A549 (cell line): ENCODE data around the gene PLEKHG4B. TPM values are rescaled to one million over a fixed set of nuclear protein-coding genes. Genes with fewer than 3 reads are reported as not detected.

ENCODE experiments used
- ATAC-seq, 2 experiments: fragments of 200-7000 bp in 1 of 2; fragments of >200 bp in 1 of 2; cut with Nextera tagmentation in 1 of 2; cut with Tn5 transposase in 1 of 2; 3 replicates each; pipeline versions ENCODE4 v1.8.0 to v1.9.1; 2018 to 2020; ENCODE audit warnings: mild to moderate bottlenecking in 1 of 2, moderate library complexity in 1 of 2
- CTCF ChIA-PET: fragments of 300-600 bp; sonication (Branson Sonifier 250); formaldehyde crosslinking; extraction: SDS; loops from one replicate; lab custom pipeline; 2021; ENCODE audit warnings: antibody characterized with exemption, inconsistent platforms; lab: Yijun Ruan, JAX
- POLR2A ChIA-PET: fragments of 350-600 bp; formaldehyde crosslinking; extraction: SDS; loops from one replicate; lab custom pipeline; 2021; ENCODE audit warnings: antibody characterized with exemption, inconsistent platforms; lab: Yijun Ruan, JAX
- DNase-seq, 2 experiments: peaks; one replicate each; pipeline versions ENCODE4 v3.0.0 to v3.0.0-alpha.2; 2011 to 2016; ENCODE audit warnings: low read depth in 1 of 2, low spot score in 1 of 2
- FAIRE-seq: peaks from 2 replicates; lab custom pipeline; 2011; peaks lifted over from hg19 to GRCh38; lab: Jason Lieb, UNC
- H3K27ac ChIP-seq, 2 experiments: fragments of >200 bp; sonication (Bioruptor Twin); formaldehyde crosslinking; 3 replicates each; pipeline ENCODE4 v1.5.1; 2016 to 2017
- H3K4me1 ChIP-seq: fragments of >200 bp; sonication (Bioruptor Twin); formaldehyde crosslinking; 3 replicates; pipeline ENCODE4 v1.6.1; 2016
- H3K4me2 ChIP-seq: fragments of >200 bp; sonication (Bioruptor Twin); formaldehyde crosslinking; 3 replicates; pipeline ENCODE4 v1.6.1; 2016
- H3K4me3 ChIP-seq: fragments of >200 bp; sonication (Bioruptor Twin); formaldehyde crosslinking; 3 replicates; pipeline ENCODE4 v1.5.1; 2016
- H3K9me3 ChIP-seq: fragments of >200 bp; sonication (Bioruptor Twin); formaldehyde crosslinking; 3 replicates; pipeline ENCODE4 v1.6.1; 2016
- CBX2 ChIP-seq: fragments of 200-600 bp; sonication (generic); IDR thresholded peaks from 2 replicates; pipeline ENCODE4 v1.6.1; 2016; ENCODE audit warnings: low read depth, mild to moderate bottlenecking, borderline replicate concordance
- CBX8 ChIP-seq: fragments of 200-600 bp; sonication (generic); IDR thresholded peaks from 2 replicates; pipeline ENCODE4 v1.6.1; 2016
- E2F6 ChIP-seq: IDR thresholded peaks from 2 replicates; pipeline ENCODE4 v1.6.1; 2012; ENCODE audit warnings: low read depth, borderline replicate concordance
- EHF ChIP-seq: fragments of 250-450 bp; sonication (Bioruptor Pico); IDR thresholded peaks from 2 replicates; pipeline ENCODE4 v1.5.0; 2020; ENCODE audit warnings: mild to moderate bottlenecking
- ESRRA ChIP-seq: fragments of 150-350 bp; IDR thresholded peaks from 2 replicates; pipeline ENCODE4 v1.6.1; 2014; ENCODE audit warnings: mild to moderate bottlenecking, low read length, borderline replicate concordance
- FOSB ChIP-seq: fragments of 250-450 bp; sonication (Bioruptor Pico); IDR thresholded peaks from 2 replicates; pipeline ENCODE4 v1.5.0; 2020; ENCODE audit warnings: mild to moderate bottlenecking, moderate library complexity
- GATA3 ChIP-seq: IDR thresholded peaks from 2 replicates; pipeline ENCODE4 v1.6.1; 2012; ENCODE audit warnings: borderline replicate concordance
- HOXB5 ChIP-seq: fragments of 250-450 bp; sonication (Bioruptor Pico); IDR thresholded peaks from 2 replicates; pipeline ENCODE4 v1.5.0; 2020; ENCODE audit warnings: mild to moderate bottlenecking, moderate library complexity
- KDM1A ChIP-seq: fragments of 200-600 bp; sonication (generic); IDR thresholded peaks from 2 replicates; pipeline ENCODE4 v1.6.1; 2016; ENCODE audit warnings: low read depth, mild to moderate bottlenecking
- KDM5A ChIP-seq: fragments of 200-600 bp; sonication (generic); IDR thresholded peaks from 2 replicates; pipeline ENCODE4 v1.6.1; 2016; ENCODE audit warnings: antibody characterized with exemption, mild to moderate bottlenecking
- MAFK ChIP-seq: fragments of 450-650 bp; IDR thresholded peaks from 2 replicates; pipeline ENCODE4 v1.6.1; 2014; ENCODE audit not compliant: partially characterized antibody
- NFE2L2 ChIP-seq: fragments of 150-350 bp; conservative IDR thresholded peaks from 2 replicates; pipeline ENCODE4 v1.6.1; 2014; ENCODE audit warnings: low read length
- NR3C1 ChIP-seq: fragments of >200 bp; sonication (Bioruptor Twin); formaldehyde crosslinking; IDR thresholded peaks from 3 replicates; pipeline ENCODE4 v1.6.1; 2017
- PBX3 ChIP-seq: IDR thresholded peaks from 2 replicates; pipeline ENCODE4 v1.6.1; 2012
- PHF8 ChIP-seq: fragments of 200-600 bp; sonication (generic); IDR thresholded peaks from 2 replicates; pipeline ENCODE4 v1.6.1; 2016; ENCODE audit warnings: low read depth, mild to moderate bottlenecking, antibody characterized with exemption, moderate library complexity, borderline replicate concordance
- RARB ChIP-seq: fragments of 250-450 bp; sonication (Bioruptor Pico); IDR thresholded peaks from 2 replicates; pipeline ENCODE4 v1.8.0; 2021; ENCODE audit warnings: mild to moderate bottlenecking, moderate library complexity
- RCOR1 ChIP-seq: fragments of 150-350 bp; IDR thresholded peaks from 2 replicates; pipeline ENCODE4 v1.6.1; 2014; ENCODE audit warnings: antibody characterized with exemption, low read length, low read depth
- SMC3 ChIP-seq: fragments of >200 bp; sonication (Bioruptor Twin); formaldehyde crosslinking; IDR thresholded peaks from 3 replicates; pipeline ENCODE4 v1.6.1; 2018; ENCODE audit warnings: inconsistent platforms
- TP53 ChIP-seq: fragments of 250-450 bp; sonication (Bioruptor Pico); IDR thresholded peaks from 2 replicates; pipeline ENCODE4 v1.5.0; 2021; ENCODE audit warnings: mild to moderate bottlenecking, moderate library complexity
- ZC3H11A ChIP-seq: fragments of 450-650 bp; IDR thresholded peaks from 2 replicates; pipeline ENCODE4 v1.6.1; 2014; ENCODE audit warnings: antibody characterized with exemption, mild to moderate bottlenecking
- ZFP36 ChIP-seq: fragments of 450-650 bp; IDR thresholded peaks from 2 replicates; pipeline ENCODE4 v1.6.1; 2014; ENCODE audit warnings: borderline replicate concordance; ENCODE audit not compliant: partially characterized antibody
- ZSCAN20 ChIP-seq: fragments of 250-450 bp; sonication (Bioruptor Pico); IDR thresholded peaks from 2 replicates; pipeline ENCODE4 v1.8.0; 2022; ENCODE audit warnings: mild to moderate bottlenecking, moderate library complexity
- WGBS: methylation state at CpG from one replicate; pipeline ENCODE4 v1.1.6; 2017; ENCODE audit errors: missing lambda C conversion rate; 5-methylcytosine and 5-hydroxymethylcytosine counted together
- polyA plus RNA-seq, 4 experiments: library from polyadenylated mRNA; depleted of rRNA in 3 of 4; stranded (reverse); fragments of >200 nt; fragmentation: RNase III in 1 of 4; extraction: RNeasy Plus Mini Kit Qiagen cat#74134 plus additional on column Dnase treatment in 1 of 4; gene quantifications; 2 replicates in 3 of 4; 3 replicates in 1 of 4; pipeline ENCODE4 v1.2.3, GENCODE V29; 2011 to 2017
- TF ChIP-seq, protein P1 (sequence below): fragments of 200-600 bp; sonication (generic); IDR thresholded peaks from 2 replicates; pipeline ENCODE4 v1.6.1; 2016; ENCODE audit warnings: antibody characterized with exemption, mild to moderate bottlenecking, moderate library complexity
- TF ChIP-seq, protein P2 (sequence below): fragments of 450-650 bp; IDR thresholded peaks from 2 replicates; pipeline ENCODE4 v1.6.1; 2014; ENCODE audit warnings: antibody characterized with exemption
- TF ChIP-seq, protein P3 (sequence below): IDR thresholded peaks from 2 replicates; pipeline ENCODE4 v1.6.1; 2012
- TF ChIP-seq, protein P4 (sequence below): fragments of >200 bp; sonication (Bioruptor Twin); formaldehyde crosslinking; IDR thresholded peaks from 3 replicates; pipeline ENCODE4 v1.5.1; 2016

The PLEKHG4B gene
- polyA plus RNA-seq, 2 of the 4 experiments (the other 2 are of a cell fraction) = 0.57 to 0.59 TPM

- 74% methylated on average over 26 of the region's 37 CpGs for WGBS
Measured at GRCh38 chr5:170971-171800, 79.2 kb downstream of the PLEKHG4B start.

DNA sequence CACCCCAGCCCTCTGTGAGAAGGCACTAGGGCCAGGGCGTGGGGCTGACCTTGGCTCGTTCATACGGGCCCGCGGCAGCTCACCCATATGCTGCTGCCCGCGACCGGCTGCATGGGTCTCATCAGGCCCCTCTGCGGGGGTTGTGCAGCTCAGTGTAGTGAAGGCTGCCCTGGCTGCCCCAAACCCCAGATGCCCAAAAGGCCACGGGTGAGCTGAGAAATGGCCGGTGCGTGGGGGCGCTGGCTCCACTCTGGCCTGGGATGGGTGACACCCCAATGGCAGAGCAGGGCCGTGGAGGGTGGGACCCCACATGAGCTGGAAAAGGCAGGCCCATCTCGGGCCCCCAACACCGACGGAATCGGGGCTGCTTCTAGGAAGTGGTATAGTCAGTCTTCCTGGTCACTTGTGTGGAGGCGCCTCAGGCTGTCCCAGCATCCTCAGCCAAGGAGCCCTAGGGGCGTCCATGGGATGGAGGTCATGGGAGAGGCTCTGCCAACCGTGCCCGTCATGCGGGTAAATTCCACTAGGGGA, 79.9 kb downstream of the PLEKHG4B start:
- Histone ChIP-seq H3K9me3 (no peaks in the 10 kb centered on the region), H3K4me2 (no peak overlapping the region), H3K27ac (no peak overlapping the region), H3K4me1 (no peaks in the 10 kb centered on the region), H3K4me3 (no peak overlapping the region)
- ChIA-PET CTCF (interaction anchor here (1.2 to 1.4 kb wide), 3 partner anchors 9 to 42 kb away, joined by 3 to 4 read pairs (median 3); no protein-coding TSS in a partner anchor), POLR2A (no interaction called here)
- DNase-seq (no peak), FAIRE-seq (no peak), ATAC-seq (no peak; a peak in 1 of 6 replicates)
- no peak for TF ChIP-seq PHF8
- TF ChIP-seq, protein P1, sequence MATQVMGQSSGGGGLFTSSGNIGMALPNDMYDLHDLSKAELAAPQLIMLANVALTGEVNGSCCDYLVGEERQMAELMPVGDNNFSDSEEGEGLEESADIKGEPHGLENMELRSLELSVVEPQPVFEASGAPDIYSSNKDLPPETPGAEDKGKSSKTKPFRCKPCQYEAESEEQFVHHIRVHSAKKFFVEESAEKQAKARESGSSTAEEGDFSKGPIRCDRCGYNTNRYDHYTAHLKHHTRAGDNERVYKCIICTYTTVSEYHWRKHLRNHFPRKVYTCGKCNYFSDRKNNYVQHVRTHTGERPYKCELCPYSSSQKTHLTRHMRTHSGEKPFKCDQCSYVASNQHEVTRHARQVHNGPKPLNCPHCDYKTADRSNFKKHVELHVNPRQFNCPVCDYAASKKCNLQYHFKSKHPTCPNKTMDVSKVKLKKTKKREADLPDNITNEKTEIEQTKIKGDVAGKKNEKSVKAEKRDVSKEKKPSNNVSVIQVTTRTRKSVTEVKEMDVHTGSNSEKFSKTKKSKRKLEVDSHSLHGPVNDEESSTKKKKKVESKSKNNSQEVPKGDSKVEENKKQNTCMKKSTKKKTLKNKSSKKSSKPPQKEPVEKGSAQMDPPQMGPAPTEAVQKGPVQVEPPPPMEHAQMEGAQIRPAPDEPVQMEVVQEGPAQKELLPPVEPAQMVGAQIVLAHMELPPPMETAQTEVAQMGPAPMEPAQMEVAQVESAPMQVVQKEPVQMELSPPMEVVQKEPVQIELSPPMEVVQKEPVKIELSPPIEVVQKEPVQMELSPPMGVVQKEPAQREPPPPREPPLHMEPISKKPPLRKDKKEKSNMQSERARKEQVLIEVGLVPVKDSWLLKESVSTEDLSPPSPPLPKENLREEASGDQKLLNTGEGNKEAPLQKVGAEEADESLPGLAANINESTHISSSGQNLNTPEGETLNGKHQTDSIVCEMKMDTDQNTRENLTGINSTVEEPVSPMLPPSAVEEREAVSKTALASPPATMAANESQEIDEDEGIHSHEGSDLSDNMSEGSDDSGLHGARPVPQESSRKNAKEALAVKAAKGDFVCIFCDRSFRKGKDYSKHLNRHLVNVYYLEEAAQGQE = no peak
- no peak for TF ChIP-seq HOXB5
- TF ChIP-seq, protein P2, sequence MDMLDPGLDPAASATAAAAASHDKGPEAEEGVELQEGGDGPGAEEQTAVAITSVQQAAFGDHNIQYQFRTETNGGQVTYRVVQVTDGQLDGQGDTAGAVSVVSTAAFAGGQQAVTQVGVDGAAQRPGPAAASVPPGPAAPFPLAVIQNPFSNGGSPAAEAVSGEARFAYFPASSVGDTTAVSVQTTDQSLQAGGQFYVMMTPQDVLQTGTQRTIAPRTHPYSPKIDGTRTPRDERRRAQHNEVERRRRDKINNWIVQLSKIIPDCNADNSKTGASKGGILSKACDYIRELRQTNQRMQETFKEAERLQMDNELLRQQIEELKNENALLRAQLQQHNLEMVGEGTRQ = no peak
- no peak for TF ChIP-seq MAFK
- TF ChIP-seq, protein P3, sequence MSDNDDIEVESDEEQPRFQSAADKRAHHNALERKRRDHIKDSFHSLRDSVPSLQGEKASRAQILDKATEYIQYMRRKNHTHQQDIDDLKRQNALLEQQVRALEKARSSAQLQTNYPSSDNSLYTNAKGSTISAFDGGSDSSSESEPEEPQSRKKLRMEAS = no peak
- no peak for TF ChIP-seq KDM1A
- no peak for TF ChIP-seq CBX8
- no peak for TF ChIP-seq EHF (CRISPR knock-in tag)
- TF ChIP-seq NR3C1 = no peak
- no peak for TF ChIP-seq CBX2
- TF ChIP-seq FOSB (CRISPR knock-in tag) = no peak
- TF ChIP-seq PBX3 = no peak
- no peak for TF ChIP-seq SMC3
- no peak for TF ChIP-seq RARB (CRISPR knock-in tag)
- 65% methylated on average over 10 of the region's 23 CpGs for WGBS

More at GRCh38 chr5:170971-171800, 79.2 kb downstream of the PLEKHG4B start:
- POLR2A ChIA-PET = no interaction called here
- DNase-seq (no peak), ATAC-seq (no peak), FAIRE-seq (no peak)
- Histone ChIP-seq H3K4me2 (no peak overlapping the region), H3K4me3 (no peak overlapping the region), H3K27ac (no peak overlapping the region), H3K9me3 (no peaks in the 10 kb centered on the region), H3K4me1 (no peaks in the 10 kb centered on the region)
- TF ChIP-seq KDM5A (no peak), ZSCAN20 (CRISPR knock-in tag) (no peak), TP53 (CRISPR knock-in tag) (no peak), EHF (CRISPR knock-in tag) (no peak), GATA3 (no peak), ESRRA (no peak), E2F6 (no peak), RCOR1 (no peak), NFE2L2 (no peak), FOSB (CRISPR knock-in tag) (no peak), ZFP36 (no peak), ZC3H11A (no peak)
- TF ChIP-seq, protein P4, sequence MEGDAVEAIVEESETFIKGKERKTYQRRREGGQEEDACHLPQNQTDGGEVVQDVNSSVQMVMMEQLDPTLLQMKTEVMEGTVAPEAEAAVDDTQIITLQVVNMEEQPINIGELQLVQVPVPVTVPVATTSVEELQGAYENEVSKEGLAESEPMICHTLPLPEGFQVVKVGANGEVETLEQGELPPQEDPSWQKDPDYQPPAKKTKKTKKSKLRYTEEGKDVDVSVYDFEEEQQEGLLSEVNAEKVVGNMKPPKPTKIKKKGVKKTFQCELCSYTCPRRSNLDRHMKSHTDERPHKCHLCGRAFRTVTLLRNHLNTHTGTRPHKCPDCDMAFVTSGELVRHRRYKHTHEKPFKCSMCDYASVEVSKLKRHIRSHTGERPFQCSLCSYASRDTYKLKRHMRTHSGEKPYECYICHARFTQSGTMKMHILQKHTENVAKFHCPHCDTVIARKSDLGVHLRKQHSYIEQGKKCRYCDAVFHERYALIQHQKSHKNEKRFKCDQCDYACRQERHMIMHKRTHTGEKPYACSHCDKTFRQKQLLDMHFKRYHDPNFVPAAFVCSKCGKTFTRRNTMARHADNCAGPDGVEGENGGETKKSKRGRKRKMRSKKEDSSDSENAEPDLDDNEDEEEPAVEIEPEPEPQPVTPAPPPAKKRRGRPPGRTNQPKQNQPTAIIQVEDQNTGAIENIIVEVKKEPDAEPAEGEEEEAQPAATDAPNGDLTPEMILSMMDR = no peak
- TF ChIP-seq, protein P2 = no peak
- TF ChIP-seq, protein P3 = no peak
- CTCF ChIA-PET = interaction anchor here (1.2 to 1.4 kb wide), 3 partner anchors 9 to 41 kb away, joined by 3 to 4 read pairs (median 3); no protein-coding TSS in a partner anchor
